GM18870 (cell line): ENCODE measurements around the gene ZNF668.

ENCODE experiments used
- ATAC-seq: cut with Tn5 transposase; IDR thresholded peaks from one replicate; pipeline ENCODE4 v1.9.1; 2021; ENCODE audit warnings: moderate library complexity; ENCODE audit not compliant: unreplicated experiment

Gene ZNF668

DNA sequence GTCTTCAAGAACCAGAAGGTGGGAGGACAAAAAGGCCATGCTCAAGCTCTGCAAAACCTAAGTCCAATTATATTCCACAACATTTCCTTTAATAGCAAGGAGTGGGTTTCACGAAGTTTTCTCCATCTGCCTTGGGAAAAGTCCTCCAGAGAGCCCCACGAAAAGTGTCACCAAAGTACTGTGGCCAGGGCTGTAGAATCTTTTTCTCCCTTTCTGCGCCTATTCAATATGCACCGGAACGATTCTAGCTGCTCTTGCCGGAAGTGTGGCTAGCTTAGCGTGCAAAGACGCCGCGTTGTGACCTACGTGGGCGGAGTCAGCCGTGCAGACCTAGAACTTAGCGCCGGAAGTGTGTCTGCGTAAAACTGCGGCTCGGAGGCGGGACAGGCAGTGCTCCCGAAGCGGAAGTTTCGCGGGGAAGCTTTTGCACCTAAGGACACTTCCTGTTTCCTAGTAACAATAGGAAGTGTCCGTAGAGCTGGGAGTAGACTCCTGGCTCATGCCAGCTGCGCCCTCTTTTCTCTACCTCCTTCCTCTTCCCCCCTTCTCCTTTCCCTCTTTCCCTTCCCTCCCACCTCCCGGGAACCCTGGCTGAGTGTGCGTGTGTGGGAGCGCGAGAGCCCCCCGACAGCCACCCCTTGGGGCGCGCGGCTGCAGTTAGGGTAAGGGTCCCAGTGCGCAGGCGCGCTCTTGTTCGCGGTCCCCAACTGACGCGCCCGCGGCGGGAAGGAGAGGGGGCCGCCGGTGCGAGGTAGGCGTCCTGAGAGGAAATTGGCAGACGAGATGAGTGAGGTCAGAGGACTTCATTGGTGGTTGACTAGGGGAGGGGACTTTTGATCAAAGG lies at the start of gene ZNF668, which contains the start of gene ZNF646:
TSS of gene ZNF668 (minus strand) at position 271 of the 844 bp plus-strand sequence. CDS start 9,781 bp downstream, outside the sequence.
TSS of gene ZNF646 (plus strand) at position 453 of the 844 bp plus-strand sequence. CDS start 1,903 bp downstream, outside the sequence.
- ATAC-seq = peak; percentile 70

DNA sequence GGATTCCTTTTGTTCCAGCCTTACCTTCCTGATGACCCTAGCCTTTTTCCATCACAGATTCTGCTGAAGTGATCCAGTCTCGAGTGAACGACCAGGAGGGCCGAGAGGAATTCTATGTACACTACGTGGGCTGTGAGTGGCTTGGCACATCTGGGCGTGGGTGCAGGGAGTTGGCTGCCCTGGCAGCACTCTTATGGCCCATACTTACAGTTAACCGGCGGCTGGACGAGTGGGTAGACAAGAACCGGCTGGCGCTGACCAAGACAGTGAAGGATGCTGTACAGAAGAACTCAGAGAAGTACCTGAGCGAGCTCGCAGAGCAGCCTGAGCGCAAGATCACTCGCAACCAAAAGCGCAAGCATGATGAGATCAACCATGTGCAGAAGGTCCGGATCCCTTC lies 46.1 kb upstream of the ZNF668 start:
- ATAC-seq = no peak

DNA sequence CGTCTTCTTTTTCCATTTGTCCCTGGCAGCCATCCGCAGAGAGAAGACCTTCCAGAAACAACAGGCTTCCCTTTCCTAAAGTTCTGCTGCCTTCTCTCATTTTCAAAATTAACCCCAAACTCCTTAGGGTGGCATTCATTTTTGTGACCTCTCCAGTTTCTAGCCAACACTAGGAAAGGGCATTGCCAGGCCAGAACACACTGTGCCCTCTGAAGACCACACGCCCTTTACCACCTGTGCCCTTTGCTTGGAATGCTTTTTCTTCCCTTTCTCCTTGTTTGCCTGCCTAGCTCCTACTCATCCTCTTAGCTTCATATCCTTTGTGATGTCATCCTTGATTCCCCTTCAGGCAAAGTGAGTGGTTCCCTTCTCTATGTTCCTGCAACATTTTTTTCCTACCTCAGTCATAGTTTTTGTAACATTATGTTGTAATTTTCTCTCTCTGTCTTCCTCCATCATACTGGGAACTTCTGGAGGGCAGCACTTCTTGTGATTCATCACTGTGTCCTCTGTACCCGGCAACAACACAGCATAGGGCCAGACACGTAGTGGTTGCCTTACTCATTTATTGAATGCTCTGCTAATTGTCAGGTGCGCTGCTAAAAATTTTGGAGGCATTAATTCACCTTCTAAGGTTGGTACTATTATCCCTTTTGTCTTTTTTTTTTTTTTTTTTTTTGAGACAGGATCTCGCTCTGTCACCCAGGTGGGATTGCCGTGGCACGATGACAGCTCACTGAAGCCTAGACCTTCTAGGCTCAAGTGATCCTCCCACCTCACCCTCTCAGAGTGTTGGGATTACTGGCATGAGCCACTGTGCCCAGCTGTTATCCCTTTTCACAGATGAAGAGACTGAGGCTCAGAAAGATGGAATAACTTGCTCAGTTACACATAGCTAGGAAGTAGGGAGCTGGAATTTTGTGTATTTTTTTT lies 44.4 kb upstream of the ZNF668 start:
- ATAC-seq = no peak

- ATAC-seq = peak; percentile 84
Observed at GRCh38 chr16:31117384-31118222, 43.6 kb upstream of the ZNF668 start, which contains the start of gene KAT8. TSS of gene KAT8 (plus strand) at chr16:31117664. CDS start at chr16:31117682, 18 bp downstream.

DNA sequence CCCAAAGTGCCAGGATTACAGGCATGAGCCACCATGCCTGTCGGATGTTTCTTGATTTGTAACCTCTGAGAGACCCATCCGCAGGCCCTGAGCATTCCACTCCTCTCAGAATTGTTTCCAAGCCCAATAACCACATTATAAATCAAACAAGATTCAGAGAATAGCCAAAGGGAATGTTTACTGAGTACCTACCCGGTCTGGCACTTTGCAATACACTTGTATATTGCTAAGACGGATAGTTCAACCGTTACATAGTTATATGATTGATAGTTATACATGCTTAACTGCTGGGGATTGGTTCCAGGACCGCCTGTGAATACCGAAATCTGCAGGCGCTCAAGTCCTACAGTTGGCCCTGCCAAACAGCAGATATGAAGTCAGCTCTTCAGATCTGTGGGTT lies 40.4 kb upstream of the ZNF668 start:
- no peak for ATAC-seq

- ATAC-seq = no peak
Observed at GRCh38 chr16:31113121-31114120, 39.4 kb upstream of the ZNF668 start.

GRCh38 chr16:31112711-31113110 lies 38.7 kb upstream of the ZNF668 start:
- ATAC-seq = no peak

- no peak for ATAC-seq
Observed at GRCh38 chr16:31111881-31112466, 37.9 kb upstream of the ZNF668 start.

- no peak for ATAC-seq
Observed at GRCh38 chr16:31110106-31111034, 36.3 kb upstream of the ZNF668 start.

DNA sequence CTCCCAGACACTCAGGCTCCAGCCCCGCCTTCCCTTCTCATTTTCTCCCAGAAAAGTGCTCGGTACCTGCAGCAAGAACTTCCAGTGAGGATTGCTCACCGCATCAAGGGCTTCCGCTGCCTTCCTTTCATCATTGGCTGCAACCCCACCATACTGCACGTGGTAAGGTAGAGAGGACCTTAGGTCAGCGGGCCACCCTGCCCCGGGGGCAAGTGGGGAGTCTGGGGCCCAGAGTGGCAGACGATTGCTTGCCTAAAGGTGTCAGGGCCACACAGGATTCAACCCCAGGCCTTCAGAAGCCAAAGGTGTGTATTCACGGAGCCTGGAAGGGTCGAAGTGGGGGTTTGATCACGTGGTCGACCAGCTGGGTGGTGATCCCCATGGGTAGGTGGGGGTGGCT lies 35.6 kb upstream of the ZNF668 start:
- ATAC-seq = no peak

- ATAC-seq = no peak
Observed at GRCh38 chr16:31108794-31109558, 34.9 kb upstream of the ZNF668 start.

GRCh38 chr16:31108035-31108793 lies 34.2 kb upstream of the ZNF668 start, which contains the start of gene BCKDK:
TSS of gene BCKDK (plus strand) at chr16:31108386. CDS start at chr16:31109224, 838 bp downstream.
- ATAC-seq = peak; percentile 49

DNA sequence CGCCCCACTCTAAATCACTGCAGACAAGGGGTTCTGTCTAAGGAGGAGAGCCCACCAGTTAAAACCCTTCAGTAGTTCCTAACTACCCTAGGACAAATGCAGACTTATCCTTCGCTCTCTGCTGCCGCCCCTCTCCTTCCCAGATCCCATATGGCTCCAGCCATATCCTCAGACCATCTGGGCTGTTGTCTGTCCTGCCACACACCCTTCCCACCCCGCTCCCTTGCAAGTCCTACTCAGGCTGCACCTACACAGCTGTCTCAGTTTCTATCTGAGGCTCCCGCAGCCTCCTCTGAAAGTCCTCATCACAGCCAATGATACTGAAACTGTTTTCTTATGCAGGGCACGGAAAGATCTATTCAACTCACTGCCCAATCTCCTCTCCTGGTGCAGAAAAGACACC lies 33.4 kb upstream of the ZNF668 start:
- ATAC-seq = peak; percentile 59

GRCh38 chr16:31106509-31107464 lies 32.7 kb upstream of the ZNF668 start:
- ATAC-seq = no peak

- no peak for ATAC-seq
Observed at GRCh38 chr16:31105677-31106213, 31.7 kb upstream of the ZNF668 start.
